CD4-positive, alpha-beta T cell treated with Interleukin-15 for 4 hours (primary cell): ENCODE results near the gene WDR26.
"Not testable (repeated sequence)": the region's sequence is repeated elsewhere in the genome, so short reads cannot be mapped to it uniquely, and the experiment has no call there.

Experiments
- DNase-seq: peaks from one replicate; pipeline ENCODE4 v3.0.0-alpha.2; 2020; ENCODE audit warnings: low spot score

Gene WDR26

DNA sequence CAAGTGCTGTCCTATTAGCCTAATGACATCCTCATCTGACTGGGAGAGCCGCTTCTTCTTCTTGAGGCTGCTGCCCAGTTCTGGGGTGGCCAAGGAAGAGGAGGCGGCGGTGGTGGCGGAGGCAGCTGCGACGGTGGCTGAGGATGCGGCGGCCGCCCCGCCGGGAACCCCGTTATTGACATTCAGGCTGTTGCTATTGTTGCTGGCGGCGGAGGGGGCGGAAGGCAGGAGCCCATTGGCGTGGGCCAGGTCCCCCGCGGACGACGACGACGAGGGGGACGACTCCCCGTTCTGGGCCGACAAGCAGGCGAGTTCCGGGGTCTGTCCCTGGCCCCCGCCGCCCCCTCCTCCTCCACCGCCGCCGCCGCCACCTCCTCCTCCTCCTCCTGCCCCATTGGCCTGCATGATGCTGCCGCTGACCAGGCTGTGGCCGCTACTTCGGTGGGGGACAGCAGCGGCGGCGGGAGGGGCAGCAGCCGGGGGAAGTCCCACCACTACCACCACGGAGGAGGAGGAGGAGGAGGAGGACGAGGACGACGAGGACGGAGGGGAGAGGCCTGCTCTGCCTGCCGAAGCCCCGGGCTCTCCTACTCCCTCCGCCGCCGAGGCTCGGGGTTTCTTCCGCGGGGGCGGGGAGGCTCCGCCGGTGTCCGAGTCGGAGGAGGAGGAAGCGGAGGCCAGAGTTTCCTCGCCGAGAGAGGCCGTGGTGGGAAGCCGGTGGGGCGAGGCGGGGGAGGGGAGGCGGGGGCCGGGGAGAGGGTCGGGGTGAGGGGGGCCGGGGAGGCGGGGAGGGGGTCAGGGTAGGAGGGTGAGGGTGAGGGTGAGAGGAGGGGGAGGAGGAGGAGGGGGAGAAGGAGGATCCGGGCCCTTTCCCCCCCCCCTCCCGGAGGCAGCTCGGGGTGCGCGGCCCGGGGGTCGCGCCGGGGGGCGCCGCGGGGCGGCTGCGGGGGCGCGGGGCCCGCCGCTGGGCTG lies 610 bp downstream of the WDR26 start:
- peak; percentile 44 for DNase-seq

DNA sequence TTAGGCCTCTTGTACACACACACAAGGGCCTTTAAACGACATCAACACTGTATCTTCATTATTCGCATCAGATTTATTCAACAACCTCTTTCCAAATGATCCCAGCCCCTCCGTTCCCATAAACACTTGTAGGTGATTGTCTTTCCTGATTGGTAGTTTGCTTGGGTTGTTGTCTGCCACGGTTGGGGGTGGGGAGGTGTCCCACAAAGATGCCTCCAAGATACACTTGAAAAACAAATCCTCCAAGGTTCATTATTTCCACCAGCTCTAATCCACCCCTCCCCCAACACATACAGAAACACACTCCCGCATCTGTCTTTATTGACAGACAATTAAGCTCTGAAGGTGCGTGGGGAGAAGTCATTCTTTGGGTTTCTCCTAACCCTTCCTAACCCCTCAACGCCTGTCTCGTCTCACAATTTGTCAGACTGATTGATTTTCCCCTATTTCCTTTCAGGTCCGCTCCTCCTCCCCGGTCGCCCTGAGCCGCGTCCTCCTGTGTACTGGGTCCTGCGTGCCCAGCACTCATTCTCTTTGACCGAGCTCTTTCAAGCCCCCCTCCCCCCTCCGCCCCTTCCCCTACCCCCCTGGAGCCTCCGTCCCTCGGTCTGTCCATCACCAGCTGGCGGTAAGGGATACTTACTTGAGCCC lies 1.4 kb downstream of the WDR26 start:
- peak; percentile 29 for DNase-seq

DNA sequence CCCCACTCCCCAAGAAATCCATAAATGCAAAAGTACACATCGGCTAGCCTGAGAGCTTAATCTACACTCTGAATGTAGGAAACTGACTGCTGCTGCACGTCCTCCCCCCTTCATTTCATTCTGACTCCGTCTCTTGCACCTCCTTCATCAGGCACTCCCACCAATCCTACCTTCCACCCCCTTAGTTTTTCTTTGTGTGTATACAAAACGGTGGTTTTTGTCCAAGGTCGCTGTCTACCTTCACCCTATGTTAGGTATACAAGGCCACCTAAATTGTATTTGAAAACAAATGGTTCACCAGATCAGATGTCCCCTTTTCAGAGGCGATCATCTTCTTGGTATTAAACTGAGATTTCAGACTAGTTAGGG lies 1.9 kb downstream of the WDR26 start:
- peak; percentile 4 for DNase-seq

DNA sequence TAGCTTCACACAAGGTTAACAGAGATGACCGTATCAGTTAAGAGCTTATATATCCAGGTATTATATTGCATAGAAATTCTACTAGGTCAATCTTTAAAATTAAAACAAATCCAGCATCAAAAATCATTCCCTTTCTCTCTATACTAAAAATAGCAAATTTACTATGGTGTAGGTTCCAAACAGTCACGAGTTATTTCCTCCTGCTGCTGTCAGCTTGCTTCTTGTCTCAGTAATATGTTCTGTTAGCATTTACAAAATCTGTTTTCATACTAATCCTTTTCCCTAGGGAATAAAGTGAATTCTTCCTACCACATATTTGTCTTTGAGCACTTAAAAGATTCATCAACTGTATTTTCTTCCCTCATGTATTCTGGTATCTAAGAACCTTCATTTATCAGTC lies 2.5 kb downstream of the WDR26 start:
- DNase-seq, result no peak

DNA sequence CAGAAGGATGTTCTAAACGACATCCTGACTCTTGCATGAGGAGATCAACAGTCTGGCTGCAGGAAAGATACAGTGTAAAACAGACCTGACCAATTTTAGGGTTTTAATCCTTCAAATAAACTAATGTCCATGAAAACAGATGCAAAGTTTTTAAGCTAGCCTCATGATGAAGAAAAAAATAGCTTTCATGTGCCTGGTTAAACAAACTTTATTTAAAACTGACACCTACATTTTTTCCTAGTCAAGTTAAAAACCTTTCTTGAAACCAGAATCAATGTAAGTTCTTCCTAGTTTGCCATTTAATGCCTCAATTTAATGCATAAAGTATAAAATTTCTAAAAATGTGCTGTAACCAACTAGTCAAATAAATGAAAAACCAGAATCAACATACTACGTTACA lies 2.9 kb downstream of the WDR26 start:
- DNase-seq, result no peak

DNA sequence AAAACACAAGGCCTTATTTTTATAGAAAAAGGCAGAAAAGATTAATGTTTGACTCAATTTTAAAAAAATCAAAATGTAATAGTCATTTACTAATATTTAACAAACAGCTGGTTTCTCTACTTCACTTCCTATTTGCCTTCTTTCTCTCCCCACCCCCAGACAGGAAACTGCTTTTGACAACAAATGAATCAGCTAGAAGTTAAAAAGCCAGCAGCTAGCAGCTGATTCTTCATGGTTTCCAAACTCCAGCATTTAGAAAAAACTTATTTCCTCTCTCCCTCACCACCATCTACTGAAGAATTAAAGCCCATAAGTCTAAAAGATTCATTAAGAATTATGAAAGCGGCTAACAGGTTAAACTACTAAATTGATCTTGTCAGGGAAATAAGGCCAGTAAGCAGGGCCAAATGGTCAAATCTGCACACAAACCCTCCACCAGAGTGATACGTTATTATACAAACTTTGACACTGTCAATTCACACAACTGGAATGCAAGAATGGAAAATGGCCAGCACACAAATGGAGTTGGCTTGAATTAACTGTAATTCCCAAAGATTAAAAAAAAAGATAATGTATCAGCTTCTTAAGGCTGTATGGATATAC lies 4.0 kb downstream of the WDR26 start:
- peak; percentile 66 for DNase-seq

DNA sequence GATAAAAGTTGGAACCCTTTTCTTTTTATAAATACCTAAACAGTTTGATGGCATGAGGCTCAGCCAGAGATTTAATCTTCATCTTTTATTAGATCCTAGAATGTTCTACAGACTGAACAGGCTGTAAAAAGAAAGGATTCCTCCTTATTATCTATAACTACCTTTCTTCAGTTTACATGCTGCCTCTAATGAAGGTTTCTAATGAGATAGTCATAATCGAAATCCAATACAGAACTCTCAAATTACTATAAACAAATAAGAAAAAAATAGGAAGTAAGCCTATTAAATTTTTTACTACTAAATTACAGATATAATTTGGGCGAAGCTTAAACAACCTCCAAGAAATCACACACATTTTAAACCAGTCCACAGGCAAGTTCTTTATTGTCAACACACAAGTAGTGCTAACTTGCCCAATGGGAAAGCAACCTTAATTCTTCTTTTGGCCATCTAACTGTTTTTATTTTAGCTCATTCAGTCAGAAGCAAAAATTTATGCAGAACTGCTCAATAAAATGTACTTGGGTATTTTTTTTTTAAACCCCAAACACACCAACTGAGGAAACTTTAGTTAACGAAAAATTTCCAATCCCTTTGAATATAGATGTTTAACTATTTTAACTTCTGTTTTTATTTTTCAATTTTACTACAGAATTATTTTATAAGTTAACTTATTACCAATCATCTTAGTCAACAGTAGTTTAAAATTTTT lies 4.8 kb downstream of the WDR26 start:
- no peak for DNase-seq

DNA sequence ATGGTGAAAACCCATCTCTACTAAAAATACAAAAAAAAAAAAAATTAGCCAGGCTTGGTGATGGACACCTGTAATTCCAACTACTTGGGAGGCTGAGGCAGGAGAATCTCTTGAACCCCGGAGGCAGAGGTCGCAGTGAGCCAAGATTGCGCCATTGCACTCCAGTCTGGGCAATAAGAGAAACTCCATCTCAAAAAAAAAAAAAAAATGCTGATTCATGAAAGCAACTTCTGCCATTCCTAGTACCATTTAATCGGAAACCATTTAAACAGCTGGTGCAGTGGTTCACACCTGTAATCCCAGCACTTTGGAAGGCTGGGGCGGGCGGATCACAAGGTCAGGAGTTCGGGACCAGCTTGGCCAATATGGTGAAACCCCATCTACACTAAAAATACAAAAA lies 5.9 kb downstream of the WDR26 start:
- DNase-seq, result not testable (repeated sequence)

DNA sequence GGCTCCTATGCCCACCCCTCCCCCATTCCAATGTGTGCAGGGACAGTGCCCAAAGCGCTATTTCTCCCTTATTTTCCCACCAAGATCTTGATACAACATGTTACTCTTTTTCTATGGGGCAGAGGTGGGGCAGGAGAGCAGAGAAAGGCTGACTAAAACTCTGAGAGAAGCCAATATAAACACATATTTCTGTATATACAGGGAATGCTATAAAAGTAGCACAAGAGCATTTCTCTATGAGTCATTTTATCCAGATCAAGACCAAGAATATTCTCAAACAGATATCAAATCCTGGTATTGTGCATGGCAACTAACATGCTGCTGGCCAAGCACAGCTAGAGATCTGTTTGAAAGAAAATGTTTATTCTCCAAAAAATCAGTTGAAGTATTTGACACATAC lies 7.3 kb downstream of the WDR26 start:
- no peak for DNase-seq

DNA sequence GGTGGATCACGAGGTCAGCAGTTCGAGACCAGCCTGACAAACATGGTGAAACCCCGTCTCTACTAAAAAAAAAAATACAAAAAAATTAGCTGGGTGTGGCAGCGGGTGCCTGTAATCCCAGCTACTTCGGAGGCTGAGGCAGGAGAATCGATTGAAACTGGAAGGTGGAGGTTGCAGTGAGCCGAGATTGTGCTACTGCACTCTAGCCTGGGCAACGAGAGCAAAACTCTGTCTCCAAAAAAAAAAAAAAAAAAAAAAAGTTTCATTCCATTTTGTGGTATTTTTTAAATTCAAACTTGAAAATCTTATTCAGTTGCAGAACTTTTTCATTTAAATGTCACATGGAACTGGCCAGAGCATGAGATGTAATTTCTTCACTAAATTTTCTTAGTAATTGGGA lies 7.7 kb downstream of the WDR26 start:
- not testable (repeated sequence) for DNase-seq

DNA sequence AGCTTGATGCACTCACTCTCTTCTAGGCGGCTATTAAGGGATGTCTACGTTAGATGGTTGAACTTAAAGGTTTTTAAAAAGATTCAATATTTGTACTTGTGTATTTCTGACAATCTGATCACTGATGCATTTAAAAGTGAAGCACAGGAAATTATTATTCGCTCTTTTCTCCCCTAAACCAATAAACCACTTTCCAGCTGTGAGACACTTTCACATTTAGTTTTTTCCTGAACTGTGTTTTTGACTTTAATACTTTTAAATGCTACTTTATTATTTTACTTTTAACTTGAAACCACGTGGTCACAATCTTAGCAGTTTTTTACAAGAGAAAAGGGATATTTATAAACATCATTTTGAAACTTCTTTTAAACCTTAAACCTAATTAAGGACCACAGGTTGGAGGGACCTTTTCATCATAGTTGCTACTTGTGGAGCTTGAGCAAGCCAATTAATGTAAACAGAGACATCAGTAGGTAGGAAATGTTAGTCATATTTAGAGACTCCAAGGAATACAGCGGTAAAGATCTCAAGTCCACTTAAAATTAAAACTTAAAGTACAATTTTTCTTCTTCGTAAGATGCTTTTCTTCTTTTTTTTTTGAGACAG lies 9.2 kb downstream of the WDR26 start:
- no peak for DNase-seq

DNA sequence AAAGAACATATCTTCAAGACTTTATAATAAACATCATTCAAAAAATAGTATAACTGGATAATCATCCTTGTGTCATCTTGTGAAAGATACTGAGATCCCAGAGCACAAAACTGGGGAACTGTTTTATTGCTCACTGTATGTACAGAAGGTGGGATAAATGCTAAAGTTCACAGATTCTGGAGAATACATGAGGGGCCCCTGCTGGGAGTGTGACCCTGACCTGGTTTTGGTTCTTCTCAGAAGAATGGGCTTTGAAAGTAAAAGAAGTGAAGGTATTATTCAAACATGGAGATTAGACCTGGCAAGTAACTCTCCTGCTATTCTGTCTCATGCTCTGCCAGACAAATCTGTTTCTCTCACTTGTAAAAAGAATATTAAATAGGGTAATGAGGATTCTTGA lies 14.5 kb downstream of the WDR26 start:
- no peak for DNase-seq

DNA sequence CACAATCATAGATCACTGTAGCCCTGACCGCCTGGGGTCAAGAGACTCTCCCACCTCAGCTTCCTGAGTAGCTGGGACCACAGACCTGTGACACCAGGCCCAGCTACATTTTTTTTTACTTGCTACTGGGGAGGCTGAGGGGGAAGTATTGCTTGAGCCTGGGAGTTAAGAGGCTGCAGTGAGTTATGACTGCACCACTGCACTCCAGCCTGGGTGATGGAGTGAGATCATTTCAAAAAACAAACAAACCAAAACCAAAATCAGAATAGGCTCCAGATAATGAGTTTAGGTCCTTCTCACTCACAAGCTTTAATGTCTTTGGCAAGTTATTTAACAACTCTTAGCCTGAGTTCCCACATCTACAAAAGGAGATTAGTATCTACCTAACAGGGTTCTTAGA lies 22.8 kb downstream of the WDR26 start:
- no peak for DNase-seq

DNA sequence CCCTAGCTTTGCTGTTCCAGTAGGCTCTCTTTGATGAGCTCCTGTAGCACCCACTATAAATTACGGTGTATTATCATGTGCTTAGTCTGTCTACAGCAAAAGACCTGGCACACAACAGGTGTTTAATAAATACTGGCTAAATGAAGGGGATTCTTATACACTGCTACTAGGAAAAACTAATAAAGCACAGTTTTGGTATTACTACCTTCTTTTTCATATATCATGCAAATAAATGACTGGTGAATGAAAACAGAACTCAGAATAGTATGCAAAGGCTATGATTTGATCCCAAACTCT lies 26.4 kb downstream of the WDR26 start:
- no peak for DNase-seq

DNA sequence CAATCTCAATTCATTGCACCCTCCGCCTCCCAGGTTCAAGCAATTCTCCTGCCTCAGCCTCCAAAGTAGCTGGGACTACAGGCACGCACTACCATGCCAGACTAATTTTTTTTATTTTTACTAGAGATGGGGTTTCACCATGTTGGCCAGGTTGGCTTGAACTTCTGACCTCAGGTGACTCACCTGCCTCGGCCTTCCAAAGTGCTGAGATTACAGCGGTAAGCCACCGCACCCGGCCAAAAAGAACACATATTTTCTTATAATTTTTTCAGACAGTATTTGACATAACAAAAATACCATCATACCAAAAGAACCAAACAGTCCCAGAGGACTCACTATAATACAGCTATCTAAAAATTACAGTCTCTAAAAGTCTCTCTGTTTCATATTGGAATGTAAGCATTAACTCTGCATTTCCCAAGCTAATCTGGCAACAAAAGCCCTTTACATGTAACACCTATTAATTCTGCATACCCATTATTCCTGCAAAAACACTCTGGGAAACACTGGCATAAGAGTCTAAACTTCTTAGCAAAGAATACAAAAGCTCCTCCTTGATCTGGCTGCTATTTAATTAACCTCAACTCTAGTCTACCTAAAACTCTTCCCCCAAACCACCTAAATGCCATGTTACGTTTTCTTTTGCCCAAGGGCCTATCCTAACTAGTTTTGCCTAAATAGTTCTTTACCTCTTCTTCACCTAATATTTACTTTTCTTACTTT lies 26.9 kb downstream of the WDR26 start:
- no peak for DNase-seq

DNA sequence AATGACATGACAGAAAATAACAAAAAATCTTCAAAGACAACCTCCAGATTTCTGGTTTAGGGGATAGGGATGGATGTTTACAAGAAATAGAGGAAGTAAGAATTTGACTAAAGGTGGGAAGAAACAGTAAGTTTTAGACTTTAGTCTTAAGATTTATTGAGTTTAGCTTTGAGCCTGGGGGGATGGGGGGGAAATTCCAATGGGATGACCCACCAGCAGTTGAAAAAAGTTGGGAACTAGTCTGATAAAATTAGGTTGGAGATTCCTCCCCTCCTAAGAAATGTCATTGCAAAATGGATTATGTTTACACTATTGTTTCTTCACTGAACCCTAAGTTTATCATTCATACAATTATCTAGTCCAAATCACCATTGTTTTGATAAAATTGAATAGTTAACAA lies 28.4 kb downstream of the WDR26 start:
- no peak for DNase-seq

DNA sequence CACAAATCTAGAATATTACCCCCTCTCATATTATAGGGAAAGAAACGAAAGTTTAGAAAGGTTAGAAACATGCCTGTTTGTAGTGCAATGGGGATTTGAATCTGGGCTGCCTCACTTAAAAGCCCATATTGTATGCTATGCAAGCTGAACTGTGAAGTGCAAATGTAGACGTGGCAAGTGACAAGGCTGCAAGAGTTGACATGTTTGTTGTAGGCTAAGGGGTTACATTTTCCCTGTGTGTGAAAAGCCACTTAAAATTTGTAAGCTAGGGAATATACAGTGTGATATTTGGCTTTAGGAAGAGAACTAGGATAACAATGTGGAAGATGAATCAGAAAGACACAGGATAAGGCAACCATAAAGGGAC lies 29.0 kb downstream of the WDR26 start:
- DNase-seq, result no peak

DNA sequence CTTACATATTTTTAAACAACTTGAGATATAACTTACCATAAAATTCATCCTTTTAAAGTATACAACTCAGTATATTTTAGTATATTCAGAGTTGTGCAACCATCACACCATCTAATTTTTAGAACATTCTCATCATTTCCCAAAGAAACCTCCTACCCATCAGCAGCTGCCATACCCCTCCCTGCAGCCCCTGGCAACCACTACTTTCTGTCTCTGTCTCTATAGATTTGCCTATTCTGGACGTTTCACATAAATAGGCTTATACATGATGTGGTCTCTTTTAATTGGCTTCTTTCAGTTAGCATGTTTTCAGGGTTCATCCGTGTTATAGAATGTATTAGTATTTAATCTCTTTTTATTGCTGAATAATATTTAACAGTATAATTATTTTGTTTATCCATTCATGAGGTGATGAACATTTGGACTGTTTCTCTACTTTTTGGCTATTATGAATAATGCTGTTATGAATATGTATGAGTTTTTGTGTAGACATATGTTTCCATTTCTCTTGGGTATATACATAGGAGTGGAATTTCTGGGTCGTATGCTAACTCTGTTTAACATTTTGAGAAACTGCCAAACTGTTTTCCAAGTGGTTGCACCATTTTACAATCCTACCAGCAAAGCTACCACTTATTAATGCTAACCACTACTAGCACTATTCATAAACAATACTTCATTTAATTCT lies 29.5 kb downstream of the WDR26 start:
- no peak for DNase-seq

DNA sequence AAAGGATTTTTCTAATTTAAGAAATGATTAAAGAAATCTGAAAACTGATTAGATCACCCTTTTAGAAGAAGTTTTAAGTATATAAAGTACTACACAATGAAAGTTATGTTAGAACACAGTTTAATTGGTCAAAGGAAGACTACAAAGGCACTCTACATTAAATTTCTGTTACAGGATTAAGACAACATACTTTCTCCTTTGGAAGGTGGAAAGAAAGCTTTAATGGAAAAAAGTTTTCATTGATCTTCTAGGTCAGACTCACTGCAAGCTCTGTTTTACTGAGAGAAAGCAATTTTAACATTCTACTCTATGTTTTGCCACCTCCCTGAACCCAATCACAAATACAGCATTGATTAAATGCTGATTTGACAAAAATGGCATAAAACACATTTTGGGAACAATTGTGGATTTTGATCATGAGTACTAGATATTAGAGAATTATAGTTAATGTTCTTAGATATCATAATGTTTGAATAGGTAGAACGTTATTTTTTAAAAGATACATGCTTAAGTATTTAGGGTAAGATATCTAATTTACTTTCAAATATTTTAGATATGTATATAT lies 32.0 kb downstream of the WDR26 start:
- no peak for DNase-seq

DNA sequence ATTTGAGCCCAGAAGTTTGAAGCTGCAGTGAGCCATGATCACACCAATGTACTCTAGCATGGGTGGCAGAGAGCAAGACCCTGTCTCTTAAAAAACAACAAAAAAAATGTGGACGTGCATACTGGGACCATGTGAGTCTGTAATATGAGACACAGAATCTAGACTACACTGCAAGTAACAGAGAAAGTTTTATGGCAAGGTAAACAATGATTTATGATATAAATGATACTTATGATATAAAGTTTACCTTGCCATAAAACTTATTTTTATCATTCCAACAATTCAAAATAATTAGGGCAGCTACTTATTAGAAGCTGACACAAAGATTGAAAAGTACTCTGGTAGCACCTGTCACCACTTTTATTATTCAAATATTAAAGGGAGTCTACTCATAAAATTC lies 34.7 kb downstream of the WDR26 start:
- DNase-seq, result no peak

DNA sequence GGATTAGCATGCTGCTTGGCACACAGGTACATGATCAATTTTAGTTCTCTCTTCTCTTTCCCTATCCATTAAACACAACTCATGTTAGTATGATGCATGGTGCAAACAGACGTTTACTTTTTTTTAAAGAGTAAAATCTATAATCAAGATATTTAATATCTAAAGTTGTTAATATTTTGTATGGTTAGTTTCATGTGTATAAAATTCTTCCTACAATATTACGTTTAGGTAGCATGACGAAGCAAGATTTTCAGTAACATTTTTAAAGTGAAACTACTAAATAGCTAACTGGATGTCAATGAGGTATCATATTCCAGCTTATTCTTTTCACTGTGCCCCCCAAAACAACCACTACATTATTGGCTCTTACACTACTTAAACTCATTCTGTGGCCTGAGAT lies 41.3 kb downstream of the WDR26 start:
- no peak for DNase-seq
